RWPE1 (cell line): ENCODE results near the gene NXN.
"Not testable (repeated sequence)": the region's sequence is repeated elsewhere in the genome, so short reads cannot be mapped to it uniquely, and the experiment has no call there.

ENCODE experiments used
- CTCF ChIA-PET: fragments of 350-600 bp; sonication (Branson Sonifier 250); formaldehyde crosslinking; extraction: SDS; loops from one replicate; lab custom pipeline; 2021; lab: Yijun Ruan, JAX
- POLR2A ChIA-PET: fragments of 400-600 bp; formaldehyde crosslinking; extraction: SDS; loops from one replicate; lab custom pipeline; 2020; ENCODE audit warnings: antibody characterized with exemption; ENCODE audit not compliant: low non-redundant PET; lab: Yijun Ruan, JAX
- DNase-seq: peaks from one replicate; pipeline ENCODE4 v3.0.0; 2012; ENCODE audit warnings: low spot score
- H3K27ac ChIP-seq: fragments of 450-650 bp; 2 replicates; pipeline ENCODE4 v1.5.1; 2017
- CTCF ChIP-seq: fragments of 450-650 bp; conservative IDR thresholded peaks from 2 replicates; pipeline ENCODE4 v1.5.1; 2017; ENCODE audit warnings: low read depth, mild to moderate bottlenecking

NXN gene

GRCh38 chr17:867896-868489, 111.6 kb downstream of the NXN start:
- ChIA-PET POLR2A (no interaction called here), CTCF (interaction anchor here (0.6 kb wide), 1 partner anchor 30 kb away, joined by 5 read pairs; no protein-coding TSS in a partner anchor)
- no peak for TF ChIP-seq CTCF
- DNase-seq: no peak
- peak overlapping the region; percentile 85 for H3K27ac ChIP-seq

GRCh38 chr17:867238-867637, 112.3 kb downstream of the NXN start:
- H3K27ac ChIP-seq: peak overlapping the region; percentile 85
- DNase-seq, POLR2A ChIA-PET, CTCF ChIA-PET: not testable (repeated sequence)

- DNase-seq: no peak
- POLR2A ChIA-PET: no interaction called here
- peak overlapping the region; percentile 60 for H3K27ac ChIP-seq
- CTCF ChIA-PET: no interaction called here
- no peak for TF ChIP-seq CTCF
Measured at GRCh38 chr17:866568-867103, 112.9 kb downstream of the NXN start.

- CTCF ChIA-PET: interaction anchor here (0.5 to 0.7 kb wide), 2 partner anchors 135 to 164 kb away, joined by 3 read pairs; no protein-coding TSS in a partner anchor
Measured at GRCh38 chr17:864315-864714, 115.3 kb downstream of the NXN start.

GRCh38 chr17:863880-864279, 115.7 kb downstream of the NXN start:
- ChIA-PET CTCF (interaction anchor here (0.5 kb wide), 1 partner anchor 164 kb away, joined by 3 read pairs; no protein-coding TSS in a partner anchor), POLR2A (no interaction called here)
- peak overlapping the region; percentile 86 for H3K27ac ChIP-seq
- TF ChIP-seq CTCF: no peak
- DNase-seq: no peak

More at GRCh38 chr17:864315-864714, 115.3 kb downstream of the NXN start:
- peak overlapping the region; percentile 86 for H3K27ac ChIP-seq
- no peak for TF ChIP-seq CTCF
- DNase-seq: no peak
- POLR2A ChIA-PET: no interaction called here

- no peak for DNase-seq
- no peak for TF ChIP-seq CTCF
- POLR2A ChIA-PET: no interaction called here
- CTCF ChIA-PET: interaction anchor here (0.6 kb wide), 1 partner anchor 8 kb away, joined by 4 read pairs; no protein-coding TSS in a partner anchor
- H3K27ac ChIP-seq: no peak overlapping the region
Measured at GRCh38 chr17:862582-862981, 117.0 kb downstream of the NXN start.

- TF ChIP-seq CTCF: no peak
- DNase-seq: no peak
- CTCF ChIA-PET: no interaction called here
- POLR2A ChIA-PET: no interaction called here
- H3K27ac ChIP-seq: peak overlapping the region; percentile 36
Measured at GRCh38 chr17:861364-861763, 118.2 kb downstream of the NXN start.
